Measurements from ENCODE around the gene DLX5. TPM values are rescaled to one million over a fixed set of nuclear protein-coding genes. Genes with fewer than 3 reads are reported as not detected.

DLX5 gene
- total RNA-seq, 2 experiments from 2014 or later, result not detected

DNA sequence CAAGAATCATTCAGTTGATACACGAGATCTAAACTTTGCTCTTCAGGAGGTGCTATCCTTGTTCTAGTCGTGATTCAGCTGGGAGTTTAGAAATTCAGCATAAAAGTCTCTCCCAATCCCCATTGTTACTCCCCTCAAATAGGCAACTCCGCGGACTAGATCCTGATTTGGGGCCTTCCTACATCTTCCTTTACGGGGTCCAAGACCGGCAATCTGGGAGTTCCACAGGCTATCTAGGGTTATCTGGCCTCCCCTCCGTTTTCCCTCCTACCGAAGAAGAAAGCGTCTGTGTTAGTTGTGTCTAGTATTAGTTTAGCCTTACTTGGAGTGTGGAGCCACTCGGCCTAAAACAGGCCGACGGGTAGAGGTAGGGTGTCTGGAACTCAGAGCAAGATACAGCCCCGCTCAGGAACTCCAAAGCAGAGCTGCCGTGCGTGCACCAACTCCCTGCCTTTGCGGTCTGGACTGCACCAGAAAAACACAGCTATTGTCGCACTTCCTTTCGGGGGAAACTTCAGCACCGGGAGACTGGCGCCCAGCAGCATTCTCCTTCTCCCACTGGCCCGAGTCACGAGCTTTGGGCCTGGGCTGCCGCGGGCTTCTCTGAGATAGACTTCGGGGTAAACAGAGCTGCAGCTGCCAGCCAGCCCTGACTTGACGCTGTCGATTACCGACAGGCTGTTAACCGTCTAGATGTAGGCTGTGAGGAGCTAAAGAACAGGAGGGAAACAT is 1.5 kb upstream of the DLX5 start:
- Mint-ChIP-seq H3K9me3 (no peaks in the 10 kb centered on the region), H3K36me3 (no peaks in the 10 kb centered on the region), H3K27ac (no peak overlapping the region), H3K27me3 (peaks cover 63% of the 10 kb centered on the region), H3K4me3 (peak overlapping the region; percentile 55), H3K4me1 (ENCODE audit: low read depth) (peaks cover 50% of the 10 kb centered on the region)
- DNase-seq, result no peak
- intact Hi-C loops (cut with micrococcal nuclease), result loop anchor here (2.0 to 10.0 kb wide), 4 partner anchors 21 to 531 kb away; partner anchors contain the start of gene DLX6
- ChIA-PET CTCF (interaction anchor here (0.8 to 5.8 kb wide), 8 partner anchors 10 to 1110 kb away, joined by 3 to 50 read pairs (median 11); partner anchors contain the start of gene DLX6), POLR2A (interaction anchor here (0.6 kb wide), 1 partner anchor 680 kb away, joined by 3 read pairs; no protein-coding TSS in a partner anchor)

DNA sequence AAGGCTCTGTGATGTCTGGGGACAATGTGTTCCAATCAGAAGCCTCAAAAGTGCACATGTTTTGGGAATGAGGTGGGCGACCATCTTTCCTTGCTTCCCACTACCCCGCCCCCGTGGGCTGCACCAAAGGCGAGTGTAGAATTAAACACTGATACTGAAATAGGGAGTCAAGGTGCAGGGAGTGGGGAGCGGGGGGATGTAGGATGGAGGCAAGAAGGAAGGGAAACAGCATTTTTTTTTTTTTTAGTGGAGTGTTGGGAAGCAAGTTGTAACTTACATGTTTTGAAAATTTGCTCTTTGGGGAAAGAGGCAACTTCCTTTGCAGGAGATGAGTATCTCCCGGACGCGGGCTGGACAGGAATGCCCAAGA is 484 bp upstream of the DLX5 start:
- Mint-ChIP-seq H3K4me1 (ENCODE audit: low read depth) (peaks cover 55% of the 10 kb centered on the region), H3K4me3 (no peak overlapping the region), H3K9me3 (no peaks in the 10 kb centered on the region), H3K36me3 (no peaks in the 10 kb centered on the region), H3K27me3 (peaks cover 68% of the 10 kb centered on the region), H3K27ac (no peak overlapping the region)
- ChIA-PET CTCF (interaction anchor here (1.3 to 3.1 kb wide), 3 partner anchors 32 to 1108 kb away, joined by 4 to 11 read pairs (median 4); no protein-coding TSS in a partner anchor), POLR2A (no interaction called here)
- intact Hi-C loops (cut with micrococcal nuclease), result loop anchor here (5.0 to 10.0 kb wide), 3 partner anchors 33 to 530 kb away; no protein-coding TSS in a partner anchor
- DNase-seq, result no peak

GRCh38 chr7:97022491-97023306 is 1.9 kb downstream of the DLX5 start:
- Mint-ChIP-seq H3K27me3 (peaks cover 85% of the 10 kb centered on the region), H3K9me3 (no peaks in the 10 kb centered on the region), H3K36me3 (no peaks in the 10 kb centered on the region), H3K4me1 (ENCODE audit: low read depth) (peaks cover 54% of the 10 kb centered on the region), H3K4me3 (no peak overlapping the region), H3K27ac (no peak overlapping the region)
- intact Hi-C loops (cut with micrococcal nuclease), result loop anchor here (10.0 kb wide), 1 partner anchor 528 kb away; no protein-coding TSS in a partner anchor
- no peak for DNase-seq
- ChIA-PET POLR2A (no interaction called here), CTCF (interaction anchor here (1.0 kb wide), 1 partner anchor 18 kb away, joined by 4 read pairs; the partner anchor contains the start of gene DLX6)

DNA sequence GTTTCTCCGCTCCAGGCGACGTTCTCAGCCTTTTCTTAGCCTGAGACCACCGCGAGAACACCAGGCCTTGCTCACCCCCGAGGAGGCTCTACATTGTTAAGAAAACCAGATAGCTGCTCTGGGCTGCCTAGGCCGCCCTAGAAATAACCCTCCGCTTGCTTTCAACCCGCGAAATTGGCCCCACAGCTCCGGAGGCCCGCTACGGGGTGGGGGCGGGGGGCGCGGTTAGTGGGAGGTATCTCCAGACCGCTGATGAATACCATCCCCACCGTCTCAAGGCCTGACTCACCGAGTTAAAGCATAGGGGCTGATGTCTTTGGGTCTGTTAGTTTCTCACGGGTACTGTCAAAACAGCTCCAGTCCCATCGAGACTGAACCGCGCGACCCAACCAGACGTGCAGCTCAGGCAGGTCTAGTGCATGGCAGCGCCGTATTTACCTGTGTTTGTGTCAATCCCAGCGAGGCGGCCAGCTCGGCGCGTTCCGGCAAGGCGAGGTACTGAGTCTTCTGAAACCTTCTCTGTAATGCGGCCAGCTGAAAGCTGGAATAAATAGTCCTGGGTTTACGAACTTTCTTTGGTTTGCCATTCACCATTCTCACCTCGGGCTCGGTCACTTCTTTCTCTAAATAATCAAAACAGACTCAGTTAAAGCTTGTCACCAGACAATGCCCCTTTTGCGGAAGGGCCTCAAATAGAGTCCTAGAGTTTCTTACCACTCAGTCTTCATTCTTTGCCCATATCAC is 2.7 kb downstream of the DLX5 start:
- H3K4me1 Mint-ChIP-seq (ENCODE audit: low read depth), result peaks cover 51% of the 10 kb centered on the region
- no peaks in the 10 kb centered on the region for H3K36me3 Mint-ChIP-seq
- H3K27ac Mint-ChIP-seq, result no peak overlapping the region
- no peak for DNase-seq
- ChIA-PET POLR2A (no interaction called here), CTCF (interaction anchor here (1.0 to 1.5 kb wide), 3 partner anchors 15 to 945 kb away, joined by 3 to 4 read pairs (median 3); partner anchors contain the start of gene DLX6)
- H3K4me3 Mint-ChIP-seq, result no peak overlapping the region
- intact Hi-C loops (cut with micrococcal nuclease), result loop anchor here (10.0 kb wide), 1 partner anchor 527 kb away; no protein-coding TSS in a partner anchor
- no peaks in the 10 kb centered on the region for H3K9me3 Mint-ChIP-seq
- peaks cover 87% of the 10 kb centered on the region for H3K27me3 Mint-ChIP-seq

- CTCF ChIA-PET, result interaction anchor here (1.0 to 1.5 kb wide), 3 partner anchors 15 to 944 kb away, joined by 3 to 4 read pairs (median 3); partner anchors contain the start of gene DLX6
- no peaks in the 10 kb centered on the region for H3K36me3 Mint-ChIP-seq
- intact Hi-C loops (cut with micrococcal nuclease), result loop anchor here (10.0 kb wide), 1 partner anchor 526 kb away; no protein-coding TSS in a partner anchor
- H3K4me1 Mint-ChIP-seq (ENCODE audit: low read depth), result peaks cover 48% of the 10 kb centered on the region
- H3K27me3 Mint-ChIP-seq, result peaks cover 86% of the 10 kb centered on the region
- no peak overlapping the region for H3K27ac Mint-ChIP-seq
- POLR2A ChIA-PET, result no interaction called here
- no peak for DNase-seq
- H3K4me3 Mint-ChIP-seq, result no peak overlapping the region
- no peaks in the 10 kb centered on the region for H3K9me3 Mint-ChIP-seq
Observed at GRCh38 chr7:97020996-97021746, 3.5 kb downstream of the DLX5 start.

DNA sequence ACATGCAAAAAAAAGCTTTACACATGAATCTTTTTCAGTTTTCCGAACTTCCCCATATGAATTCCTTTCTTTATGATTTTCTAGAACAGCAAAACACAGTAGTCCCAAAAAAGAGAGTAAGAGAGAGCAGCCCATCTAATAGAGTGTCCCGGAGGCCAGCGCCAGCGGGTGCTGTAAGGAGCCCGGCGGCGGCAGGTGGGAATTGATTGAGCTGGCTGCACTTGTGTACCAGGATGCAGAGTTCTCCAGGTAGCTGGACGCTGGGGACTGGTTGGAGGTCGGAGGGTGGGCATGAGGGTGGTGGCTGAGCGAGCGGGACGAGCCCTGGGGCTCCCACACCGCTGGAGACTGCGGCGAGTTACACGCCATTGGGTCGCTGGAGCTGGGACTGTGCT is 4.0 kb downstream of the DLX5 start:
- H3K9me3 Mint-ChIP-seq, result no peaks in the 10 kb centered on the region
- no peak overlapping the region for H3K4me3 Mint-ChIP-seq
- CTCF ChIA-PET, result interaction anchor here (1.2 to 1.5 kb wide), 2 partner anchors 14 to 944 kb away, joined by 3 read pairs; no protein-coding TSS in a partner anchor
- no peak overlapping the region for H3K27ac Mint-ChIP-seq
- no peaks in the 10 kb centered on the region for H3K36me3 Mint-ChIP-seq
- POLR2A ChIA-PET, result no interaction called here
- peaks cover 46% of the 10 kb centered on the region for H3K4me1 Mint-ChIP-seq (ENCODE audit: low read depth)
- H3K27me3 Mint-ChIP-seq, result peaks cover 86% of the 10 kb centered on the region
- no peak for DNase-seq
- intact Hi-C loops (cut with micrococcal nuclease), result loop anchor here (10.0 kb wide), 1 partner anchor 526 kb away; no protein-coding TSS in a partner anchor

DNA sequence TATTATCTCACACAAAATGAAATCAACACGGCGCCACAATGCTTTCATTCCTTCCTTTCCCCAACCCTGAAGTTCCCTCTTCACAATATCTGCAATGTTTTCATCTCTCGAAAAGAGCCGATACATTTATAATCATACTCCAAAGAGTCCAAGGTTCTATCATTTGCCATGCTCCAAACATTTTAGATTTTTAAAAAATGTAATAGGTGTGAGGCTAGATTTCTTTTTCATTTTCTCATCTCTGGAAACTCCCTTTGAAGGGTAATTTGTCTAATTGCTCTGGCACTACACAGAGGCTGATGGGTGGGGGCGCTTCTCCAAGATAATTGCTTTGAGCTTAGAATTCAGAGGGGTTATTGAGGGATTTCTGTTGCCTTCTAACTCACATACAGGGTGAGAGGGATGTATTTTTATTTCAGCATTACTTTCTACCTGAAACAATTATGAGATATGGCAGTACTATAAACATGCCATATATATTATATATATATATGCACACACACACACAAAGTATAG is 4.9 kb downstream of the DLX5 start:
- Mint-ChIP-seq H3K4me1 (ENCODE audit: low read depth) (peaks cover 45% of the 10 kb centered on the region), H3K27me3 (peaks cover 87% of the 10 kb centered on the region), H3K4me3 (no peak overlapping the region), H3K27ac (no peak overlapping the region), H3K36me3 (no peaks in the 10 kb centered on the region), H3K9me3 (no peaks in the 10 kb centered on the region)
- CTCF ChIA-PET, result no interaction called here
- intact Hi-C loops (cut with micrococcal nuclease), result loop anchor here (10.0 kb wide), 1 partner anchor 525 kb away; no protein-coding TSS in a partner anchor
- DNase-seq, result no peak
- POLR2A ChIA-PET, result no interaction called here

GRCh38 chr7:97018791-97019531 is 5.7 kb downstream of the DLX5 start:
- H3K27me3 Mint-ChIP-seq, result peaks cover 87% of the 10 kb centered on the region
- ChIA-PET CTCF (no interaction called here), POLR2A (no interaction called here)
- no peaks in the 10 kb centered on the region for H3K9me3 Mint-ChIP-seq
- no peak overlapping the region for H3K4me3 Mint-ChIP-seq
- no peak overlapping the region for H3K27ac Mint-ChIP-seq
- intact Hi-C loops (cut with micrococcal nuclease), result no loop called here
- no peak for DNase-seq
- H3K36me3 Mint-ChIP-seq, result no peaks in the 10 kb centered on the region
- peaks cover 38% of the 10 kb centered on the region for H3K4me1 Mint-ChIP-seq (ENCODE audit: low read depth)

DNA sequence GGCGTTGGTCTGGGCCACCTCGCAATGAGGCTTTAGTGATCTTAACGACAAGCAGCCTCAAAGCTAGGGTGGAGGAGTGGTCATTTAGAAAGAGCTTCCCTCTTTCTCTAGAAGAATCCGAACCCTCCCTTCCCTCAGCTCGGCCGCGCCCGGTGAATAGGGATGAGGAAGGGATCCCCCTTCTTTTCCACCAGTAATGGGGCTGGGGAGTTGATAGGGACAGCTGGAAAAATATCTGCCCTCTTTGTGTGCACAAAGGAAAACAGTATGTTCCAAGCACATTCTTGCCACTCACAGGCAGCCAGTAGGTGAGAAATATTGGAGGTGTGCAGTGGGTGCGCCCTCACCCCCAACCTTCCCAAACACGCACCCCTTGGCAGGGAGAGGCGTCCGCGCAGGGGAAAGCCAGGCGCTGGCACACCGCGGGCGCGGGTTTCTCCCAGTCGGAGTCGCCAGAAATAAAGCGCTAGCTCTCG is 6.5 kb downstream of the DLX5 start:
- no peaks in the 10 kb centered on the region for H3K36me3 Mint-ChIP-seq
- CTCF ChIA-PET, result interaction anchor here (4.4 kb wide), 1 partner anchor 9 kb away, joined by 24 read pairs; no protein-coding TSS in a partner anchor
- H3K27me3 Mint-ChIP-seq, result peaks cover 86% of the 10 kb centered on the region
- no peaks in the 10 kb centered on the region for H3K9me3 Mint-ChIP-seq
- DNase-seq, result no peak
- H3K4me3 Mint-ChIP-seq, result no peak overlapping the region
- no peak overlapping the region for H3K27ac Mint-ChIP-seq
- POLR2A ChIA-PET, result no interaction called here
- intact Hi-C loops (cut with micrococcal nuclease), result no loop called here
- peaks cover 32% of the 10 kb centered on the region for H3K4me1 Mint-ChIP-seq (ENCODE audit: low read depth)

All from activated CD4-positive, alpha-beta memory T cell treated with anti-CD3 and anti-CD28 coated beads for 36 hours (primary cell).